ENCODE data around the gene GOT1. TPM values are rescaled to one million over a fixed set of nuclear protein-coding genes. Genes with fewer than 3 reads are reported as not detected.

The GOT1 gene
- total RNA-seq, 4 donors from 2014 or later: 8.5 to 54.8 (median 24.3) TPM

DNA sequence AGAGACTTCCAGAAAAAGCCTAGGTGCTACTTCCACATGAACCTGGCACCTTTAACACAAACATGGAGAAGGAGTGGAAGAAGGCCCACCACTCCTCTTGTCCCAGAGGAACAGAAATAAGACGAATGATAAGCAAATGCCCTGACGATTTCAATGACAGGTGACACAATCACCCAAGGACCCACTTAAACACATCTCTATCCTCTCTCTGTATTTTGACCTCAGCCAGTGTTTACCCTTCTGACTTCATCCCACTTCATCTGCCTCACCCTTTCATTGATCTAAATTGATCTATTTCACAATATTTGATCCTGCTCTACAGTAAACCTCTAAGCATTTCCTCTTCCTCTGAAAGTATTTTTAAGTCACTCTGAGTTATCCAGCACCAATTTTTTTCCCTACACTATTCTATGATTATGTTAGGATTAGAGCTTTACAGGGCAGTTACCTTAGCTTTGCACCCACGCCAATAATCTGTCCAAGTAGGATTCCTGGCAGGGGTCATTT, 9.1 kb downstream of the GOT1 start:
- intact Hi-C loops (cut with DNase I; ENCODE audit: low total_unique reads): no loop called here
- no peak for TF ChIP-seq POLR2A (IDR thresholded peaks at IDR 0.05)
- TF ChIP-seq, protein P1, sequence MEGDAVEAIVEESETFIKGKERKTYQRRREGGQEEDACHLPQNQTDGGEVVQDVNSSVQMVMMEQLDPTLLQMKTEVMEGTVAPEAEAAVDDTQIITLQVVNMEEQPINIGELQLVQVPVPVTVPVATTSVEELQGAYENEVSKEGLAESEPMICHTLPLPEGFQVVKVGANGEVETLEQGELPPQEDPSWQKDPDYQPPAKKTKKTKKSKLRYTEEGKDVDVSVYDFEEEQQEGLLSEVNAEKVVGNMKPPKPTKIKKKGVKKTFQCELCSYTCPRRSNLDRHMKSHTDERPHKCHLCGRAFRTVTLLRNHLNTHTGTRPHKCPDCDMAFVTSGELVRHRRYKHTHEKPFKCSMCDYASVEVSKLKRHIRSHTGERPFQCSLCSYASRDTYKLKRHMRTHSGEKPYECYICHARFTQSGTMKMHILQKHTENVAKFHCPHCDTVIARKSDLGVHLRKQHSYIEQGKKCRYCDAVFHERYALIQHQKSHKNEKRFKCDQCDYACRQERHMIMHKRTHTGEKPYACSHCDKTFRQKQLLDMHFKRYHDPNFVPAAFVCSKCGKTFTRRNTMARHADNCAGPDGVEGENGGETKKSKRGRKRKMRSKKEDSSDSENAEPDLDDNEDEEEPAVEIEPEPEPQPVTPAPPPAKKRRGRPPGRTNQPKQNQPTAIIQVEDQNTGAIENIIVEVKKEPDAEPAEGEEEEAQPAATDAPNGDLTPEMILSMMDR (IDR thresholded peaks at IDR 0.05): no peak
- no peak overlapping the region for H3K4me3 ChIP-seq (ENCODE audit: low read depth, poor library complexity, severe bottlenecking)
- 94 to 96% methylated on average over 3 of the region's 3 CpGs for whole genome bisulfite sequencing, 2 donors
- no peak for DNase-seq (ENCODE audit: low spot score in 2 of 2)

- 91 to 98% methylated on average over 2 of the region's 2 CpGs for WGBS, 2 donors
- DNase-seq (ENCODE audit: low spot score in 2 of 2): no peak
- no peak overlapping the region for H3K4me3 ChIP-seq (ENCODE audit: low read depth, poor library complexity, severe bottlenecking)
- intact Hi-C loops (cut with DNase I; ENCODE audit: low total_unique reads): no loop called here
- no peak for TF ChIP-seq POLR2A (IDR thresholded peaks at IDR 0.05)
- TF ChIP-seq, protein P1 (IDR thresholded peaks at IDR 0.05): no peak
Observed at GRCh38 chr10:99419688-99420087, 10.7 kb downstream of the GOT1 start.

DNA sequence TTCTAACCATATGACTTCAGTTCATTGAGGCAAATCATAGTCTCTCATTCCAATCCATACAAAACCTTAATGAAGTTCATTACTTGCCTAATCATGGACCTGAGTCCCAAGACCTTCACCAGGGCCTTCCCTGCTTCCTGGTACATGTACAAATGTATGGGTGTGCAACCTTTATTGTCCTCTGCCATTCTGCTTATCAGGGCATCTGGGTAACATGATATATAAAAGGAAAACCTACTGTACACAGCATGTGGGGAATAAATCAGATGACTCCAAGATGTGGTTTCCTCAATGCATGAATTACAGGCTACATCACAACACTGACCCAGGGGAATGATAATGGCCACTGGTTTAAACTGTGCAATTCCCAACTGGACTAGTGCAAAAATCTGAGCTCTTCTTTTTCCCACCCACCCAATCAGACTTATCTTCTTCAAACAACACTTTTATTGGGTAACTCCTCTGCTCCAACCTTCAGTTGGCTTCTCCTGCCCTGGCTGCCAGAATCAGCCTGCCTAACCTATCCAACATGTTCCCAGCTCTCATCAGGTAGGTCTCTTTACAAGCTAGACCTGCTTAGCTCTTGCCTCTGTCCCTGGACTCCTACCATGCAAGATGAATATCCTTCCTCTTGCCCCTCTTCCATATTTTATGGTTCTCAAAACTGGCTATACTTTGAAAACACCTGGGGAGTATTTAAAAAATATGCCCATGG, 11.4 kb downstream of the GOT1 start:
- H3K4me3 ChIP-seq (ENCODE audit: low read depth, poor library complexity, severe bottlenecking): no peak overlapping the region
- intact Hi-C loops (cut with DNase I; ENCODE audit: low total_unique reads): no loop called here
- TF ChIP-seq POLR2A (IDR thresholded peaks at IDR 0.05): no peak
- TF ChIP-seq, protein P1 (IDR thresholded peaks at IDR 0.05): no peak
- DNase-seq (ENCODE audit: low spot score in 2 of 2): no peak

- intact Hi-C loops (cut with DNase I; ENCODE audit: low total_unique reads): no loop called here
- no peak for DNase-seq (ENCODE audit: low spot score in 2 of 2)
- TF ChIP-seq, protein P1 (IDR thresholded peaks at IDR 0.05): no peak
- TF ChIP-seq POLR2A (IDR thresholded peaks at IDR 0.05): no peak
- no peak overlapping the region for H3K4me3 ChIP-seq (ENCODE audit: low read depth, poor library complexity, severe bottlenecking)
- 86 to 97% methylated on average over 1 of the region's 1 CpG for WGBS, 2 donors
Observed at GRCh38 chr10:99412099-99412498, 18.3 kb downstream of the GOT1 start.

DNA sequence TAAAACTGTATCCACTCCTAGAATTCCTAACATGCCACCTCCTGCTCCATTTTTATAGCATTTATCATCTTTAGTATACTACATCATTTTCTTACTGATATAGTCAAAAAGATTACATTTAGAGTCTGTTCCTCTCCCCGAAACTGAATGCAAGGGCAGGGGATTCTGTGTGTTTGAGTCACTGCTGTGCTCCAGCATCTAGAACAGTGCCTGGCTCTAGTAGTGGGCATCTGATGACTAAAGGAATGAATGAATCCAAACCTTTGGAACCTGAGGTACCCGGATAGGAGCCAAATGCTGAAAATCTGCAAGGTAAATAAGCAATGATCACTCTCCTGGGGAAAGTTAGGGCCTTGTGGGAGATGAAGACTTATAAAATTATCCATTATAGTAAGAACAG, 18.9 kb downstream of the GOT1 start:
- TF ChIP-seq, protein P1 (IDR thresholded peaks at IDR 0.05): no peak
- TF ChIP-seq POLR2A (IDR thresholded peaks at IDR 0.05): no peak
- no peak for DNase-seq (ENCODE audit: low spot score in 2 of 2)
- WGBS, 2 donors: 91 to 100% methylated on average over 2 of the region's 2 CpGs
- intact Hi-C loops (cut with DNase I; ENCODE audit: low total_unique reads): no loop called here
- no peak overlapping the region for H3K4me3 ChIP-seq (ENCODE audit: low read depth, poor library complexity, severe bottlenecking)

DNA sequence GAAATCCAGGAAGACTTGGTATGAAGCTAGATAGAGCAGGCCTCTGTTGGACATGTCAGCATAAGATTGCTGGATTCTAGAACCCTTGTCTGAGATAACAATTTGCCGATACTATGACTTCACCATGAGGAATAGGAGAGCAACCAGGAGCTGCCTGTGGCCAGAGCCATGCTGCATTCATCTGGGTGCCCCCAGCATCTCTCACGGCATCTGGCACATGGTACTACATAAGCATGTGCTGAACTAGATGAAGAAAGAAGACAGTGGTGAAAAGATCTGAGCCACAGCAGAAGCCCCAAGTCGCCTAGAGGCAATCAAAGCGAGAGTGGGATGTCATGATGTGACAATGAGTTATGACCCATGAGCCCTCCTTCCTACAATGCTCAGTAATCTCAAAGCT, 19.5 kb downstream of the GOT1 start:
- intact Hi-C loops (cut with DNase I; ENCODE audit: low total_unique reads): no loop called here
- DNase-seq (ENCODE audit: low spot score in 2 of 2): no peak
- H3K4me3 ChIP-seq (ENCODE audit: low read depth, poor library complexity, severe bottlenecking): no peak overlapping the region
- no peak for TF ChIP-seq POLR2A (IDR thresholded peaks at IDR 0.05)
- TF ChIP-seq, protein P1 (IDR thresholded peaks at IDR 0.05): no peak
- 85 to 94% methylated on average over 4 of the region's 4 CpGs for whole genome bisulfite sequencing, 2 donors
